SK-N-MC (cell line): ENCODE results near the gene TTBK2.

Source experiments
- EZH2 ChIP-seq: fragments of 200-600 bp; sonication (generic); IDR thresholded peaks from one replicate; pipeline ENCODE4 v1.6.1; 2017; ENCODE audit warnings: antibody characterized with exemption
- FOXP2 ChIP-seq: optimal IDR thresholded peaks from 2 replicates; pipeline ENCODE3; 2011; ENCODE audit warnings: mild to moderate bottlenecking, moderate library complexity; ENCODE audit not compliant: insufficient read depth; ENCODE audit errors: extremely low read length, control extremely low read depth
- POLR2AphosphoS5 ChIP-seq: IDR thresholded peaks from 2 replicates; pipeline ENCODE4 v1.6.1; 2012; ENCODE audit warnings: mild to moderate bottlenecking, low read depth, low read length, borderline replicate concordance

GRCh38 chr15:42705336-42705735 lies 215.2 kb downstream of the TTBK2 start:
- TF ChIP-seq POLR2AphosphoS5 (no peak), EZH2 (no peak), FOXP2 (no peak)
